Metanephros (tissue), 2 donors: Measurements from ENCODE around the gene PTP4A1. TPM values are rescaled to one million over a fixed set of nuclear protein-coding genes. Genes with fewer than 3 reads are reported as not detected.

ENCODE experiments used
- small RNA-seq: library from RNA; depleted of rRNA; stranded (forward); fragments of <200 nt; gene quantifications from one replicate; pipeline ENCODE3, GENCODE V24; 2014; ENCODE audit warnings: low replicate concordance
- total RNA-seq: library from RNA; depleted of rRNA; stranded (reverse); fragments of >200 nt; gene quantifications from one replicate; pipeline ENCODE4 v1.2.3, GENCODE V29; 2014

PTP4A1 gene
- total RNA-seq, result 50.3 TPM

DNA sequence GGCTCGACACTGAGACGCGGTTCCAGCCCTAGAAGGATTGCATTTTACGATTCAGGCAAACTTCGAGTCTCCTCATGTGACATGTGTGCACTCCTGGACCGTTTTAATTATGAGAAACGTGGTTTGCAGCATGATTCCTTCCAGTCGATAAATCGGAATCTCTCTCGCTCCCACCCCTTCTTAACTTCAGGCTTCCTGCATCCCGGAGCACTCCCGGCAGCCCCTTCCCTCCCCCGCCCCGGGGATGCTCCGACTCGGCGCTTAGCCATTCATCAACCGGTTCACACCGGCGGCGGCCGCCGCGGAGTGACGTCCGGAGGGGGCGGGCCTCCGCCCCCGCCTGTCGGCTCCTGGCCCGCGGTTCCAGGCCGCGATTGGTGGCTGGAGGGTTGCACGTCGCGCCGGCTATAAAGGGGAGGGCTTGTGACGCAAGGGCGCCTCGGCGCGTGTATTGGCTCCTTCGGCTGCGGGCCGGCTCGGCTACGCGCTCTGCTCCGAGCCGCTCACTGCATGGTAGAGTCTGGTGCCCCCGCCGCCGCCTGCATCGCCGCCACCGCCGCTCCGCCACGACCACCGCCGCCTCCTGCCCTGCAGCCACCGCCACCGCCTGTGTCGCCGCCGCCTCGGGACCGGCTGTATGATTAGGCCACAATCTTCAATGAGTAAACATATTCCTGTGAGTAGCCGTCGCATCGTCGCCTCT is at the start of gene PTP4A1, which contains the start of gene LOC128125822:
PTP4A1 (plus strand) TSS at position 437 of the 703 bp plus-strand sequence. CDS start 4,401 bp downstream, outside the sequence.
LOC128125822 (plus strand) TSS at position 437 of the 703 bp plus-strand sequence.

Small RNA genes lying within 50 kb of the gene (small RNA-seq; reads per million reads assigned to genes)
- not detected for gene AL513043.1

Other genes starting within 250 kb of the PTP4A1 start
- gene PHF3, start 63.3 kb downstream of the PTP4A1 start, total RNA-seq, result 71.9 TPM